PC-9 (cell line): ENCODE data around the gene LATS2. TPM values are rescaled to one million over a fixed set of nuclear protein-coding genes. Genes with fewer than 3 reads are reported as not detected.

Experiments
- BruUV-seq: library from RNA; stranded (reverse); fragments of 400-500 nt; replicated peaks from 2 replicates; lab custom pipeline; 2021; lab: Mats Ljungman, UMichigan
- CTCF ChIA-PET: fragments of 300-600 bp; sonication (Branson Sonifier 250); formaldehyde crosslinking; loops from one replicate; lab custom pipeline; 2022; ENCODE audit warnings: antibody characterized with exemption; lab: Charles Lee
- POLR2A ChIA-PET: fragments of 300-600 bp; sonication (Branson Sonifier 250); formaldehyde crosslinking; loops from one replicate; lab custom pipeline; 2022; ENCODE audit warnings: antibody characterized with exemption; ENCODE audit not compliant: unreplicated experiment; lab: Charles Lee
- DNase-seq, 2 experiments: peaks; one replicate each; pipeline versions ENCODE4 v3.0.0 to v3.0.0-alpha.2; 2015 to 2022; ENCODE audit warnings: mixed read lengths in 1 of 2
- H2AFZ ChIP-seq: fragments of 200-600 bp; sonication (generic); 2 replicates; pipeline ENCODE4 v1.8.1; 2017; ENCODE audit warnings: antibody characterized with exemption
- H3F3A ChIP-seq: fragments of 200-600 bp; sonication (generic); 2 replicates; pipeline ENCODE4 v1.8.1; 2017; ENCODE audit warnings: antibody characterized with exemption, mild to moderate bottlenecking, low read depth; ENCODE audit not compliant: insufficient read depth
- H3K27ac ChIP-seq: fragments of 200-600 bp; sonication (generic); 2 replicates; pipeline ENCODE4 v1.6.1; 2016; ENCODE audit warnings: mixed run types
- H3K27me3 ChIP-seq: fragments of 200-600 bp; sonication (generic); 2 replicates; pipeline ENCODE4 v1.6.1; 2016; ENCODE audit warnings: low read depth, mixed run types; ENCODE audit not compliant: insufficient read depth
- H3K36me3 ChIP-seq: fragments of 200-600 bp; sonication (generic); 2 replicates; pipeline ENCODE4 v1.6.1; 2016; ENCODE audit warnings: low read depth, mixed run types
- H3K4me1 ChIP-seq: fragments of 200-600 bp; sonication (generic); replicated peaks from 2 replicates; pipeline ENCODE4 v1.6.1; 2016; ENCODE audit warnings: mixed run types; ENCODE audit not compliant: insufficient read depth
- H3K4me2 ChIP-seq: fragments of 200-600 bp; sonication (generic); 2 replicates; pipeline ENCODE4 v1.6.1; 2017; ENCODE audit warnings: mixed run types
- H3K4me3 ChIP-seq: fragments of 200-600 bp; sonication (generic); 2 replicates; pipeline ENCODE4 v1.6.1; 2016; ENCODE audit warnings: mixed run types
- H3K79me2 ChIP-seq: fragments of 200-600 bp; sonication (generic); 2 replicates; pipeline ENCODE4 v1.6.1; 2017; ENCODE audit warnings: low read depth, mixed run types
- H3K9me2 ChIP-seq: fragments of 200-600 bp; sonication (generic); 2 replicates; pipeline ENCODE4 v1.8.1; 2017; ENCODE audit warnings: mild to moderate bottlenecking; ENCODE audit not compliant: insufficient read depth
- H3K9me3 ChIP-seq: fragments of 200-600 bp; sonication (generic); 2 replicates; pipeline ENCODE4 v1.8.1; 2016; ENCODE audit warnings: low read depth; ENCODE audit not compliant: insufficient read depth
- H4K20me1 ChIP-seq: fragments of 200-600 bp; sonication (generic); 2 replicates; pipeline ENCODE4 v1.8.1; 2017; ENCODE audit not compliant: insufficient read depth
- CTCF ChIP-seq: fragments of 200-600 bp; sonication (generic); conservative IDR thresholded peaks from 2 replicates; pipeline ENCODE4 v1.6.1; 2017; ENCODE audit warnings: mixed run types, antibody characterized with exemption, mild to moderate bottlenecking, moderate library complexity
- EZH2 ChIP-seq: fragments of 200-600 bp; sonication (generic); IDR thresholded peaks from 2 replicates; pipeline ENCODE4 v1.8.0; 2017; ENCODE audit warnings: antibody characterized with exemption, low read depth
- intact Hi-C: fragments of 100-400 bp; cut with micrococcal nuclease; formaldehyde crosslinking; loops from one replicate; pipeline ENCODE4 v1.10.0; 2022; ENCODE audit not compliant: unreplicated experiment
- total RNA-seq: library from RNA; stranded (reverse); gene quantifications from 2 replicates; pipeline ENCODE4 v1.2.3, GENCODE V29; 2021

Gene LATS2
- total RNA-seq, 1 experiment from 2014 or later: 12.3 TPM

DNA sequence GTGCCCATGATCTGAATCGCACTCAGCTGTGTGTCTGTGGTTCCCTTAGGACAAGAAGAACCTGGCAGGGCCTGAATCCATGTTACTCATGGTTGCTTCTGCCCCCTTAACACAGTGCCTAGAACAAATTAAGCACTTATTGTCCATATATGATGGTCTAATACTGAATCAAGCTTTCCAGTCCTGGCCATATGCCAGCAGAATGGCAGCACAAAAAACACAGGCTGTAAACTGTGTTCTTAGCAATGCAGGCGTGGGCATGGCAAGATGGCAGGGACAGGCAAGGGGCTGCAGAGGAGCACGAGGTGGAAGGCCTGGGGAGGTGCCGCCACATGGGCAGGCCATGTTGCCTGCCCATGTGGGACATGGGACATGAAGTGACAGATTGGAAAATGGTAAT is 68.2 kb downstream of the LATS2 start:
- no peak for TF ChIP-seq EZH2
- no peak for TF ChIP-seq CTCF
- no peaks in the 10 kb centered on the region for H3K36me3 ChIP-seq
- H3K4me2 ChIP-seq: no peak overlapping the region
- H3F3A ChIP-seq: no peaks in the 10 kb centered on the region
- no peaks in the 10 kb centered on the region for H3K27me3 ChIP-seq
- POLR2A ChIA-PET: no interaction called here
- no peaks in the 10 kb centered on the region for H3K4me1 ChIP-seq
- intact Hi-C loops: no loop called here
- CTCF ChIA-PET: no interaction called here
- H3K9me3 ChIP-seq: no peaks in the 10 kb centered on the region
- DNase-seq: no peak
- no peaks in the 10 kb centered on the region for H3K9me2 ChIP-seq
- no peaks in the 10 kb centered on the region; the same call in none of the 2 replicates for H4K20me1 ChIP-seq
- H3K4me3 ChIP-seq: no peak overlapping the region
- H3K27ac ChIP-seq: no peak overlapping the region
- H3K79me2 ChIP-seq: no peaks in the 10 kb centered on the region
- BruUV-seq: no TSS peak
- H2AFZ ChIP-seq: no peak overlapping the region

GRCh38 chr13:20991741-20992520 is 69.5 kb downstream of the LATS2 start:
- Histone ChIP-seq H3K4me2 (no peak overlapping the region), H3K79me2 (no peaks in the 10 kb centered on the region), H3K27me3 (no peaks in the 10 kb centered on the region), H3K9me3 (no peaks in the 10 kb centered on the region), H3K4me3 (no peak overlapping the region), H3K4me1 (no peaks in the 10 kb centered on the region), H3K9me2 (no peaks in the 10 kb centered on the region), H3K36me3 (peaks cover 7% of the 10 kb centered on the region; the same call in 1 of the 2 replicates), H3K27ac (no peak overlapping the region), H2AFZ (no peak overlapping the region), H3F3A (no peaks in the 10 kb centered on the region), H4K20me1 (no peaks in the 10 kb centered on the region; the same call in none of the 2 replicates)
- intact Hi-C loops: no loop called here
- no peak for TF ChIP-seq EZH2
- no peak for TF ChIP-seq CTCF
- ChIA-PET CTCF (interaction anchor here (0.7 kb wide), 1 partner anchor 979 kb away, joined by 6 read pairs; no protein-coding TSS in a partner anchor), POLR2A (no interaction called here)
- DNase-seq: no peak
- BruUV-seq: no TSS peak

GRCh38 chr13:20990910-20991525 is 70.4 kb downstream of the LATS2 start:
- no peak for DNase-seq
- Histone ChIP-seq H3K27me3 (no peaks in the 10 kb centered on the region), H3K4me3 (no peak overlapping the region), H3K79me2 (no peaks in the 10 kb centered on the region), H3K36me3 (peaks cover 7% of the 10 kb centered on the region; the same call in 1 of the 2 replicates), H4K20me1 (no peaks in the 10 kb centered on the region; the same call in 1 of the 2 replicates), H3F3A (no peaks in the 10 kb centered on the region), H3K4me2 (no peak overlapping the region), H2AFZ (no peak overlapping the region), H3K9me3 (no peaks in the 10 kb centered on the region), H3K4me1 (no peaks in the 10 kb centered on the region), H3K27ac (no peak overlapping the region), H3K9me2 (no peaks in the 10 kb centered on the region)
- ChIA-PET POLR2A (no interaction called here), CTCF (no interaction called here)
- BruUV-seq: no TSS peak
- TF ChIP-seq EZH2 (no peak), CTCF (no peak)
- intact Hi-C loops: no loop called here
